M059J (cell line): ENCODE measurements around the gene CABLES2. TPM values are rescaled to one million over a fixed set of nuclear protein-coding genes. Genes with fewer than 3 reads are reported as not detected.
"Not testable (repeated sequence)": the region's sequence is repeated elsewhere in the genome, so short reads cannot be mapped to it uniquely, and the experiment has no call there.

Source experiments
- DNase-seq: peaks from one replicate; pipeline ENCODE4 v3.0.0-alpha.2; 2012; ENCODE audit warnings: low read depth
- total RNA-seq: library from RNA; depleted of rRNA; stranded (reverse); fragments of >200 nt; shearing (Covaris generic); gene quantifications from 2 replicates; pipeline ENCODE4 v1.2.3, GENCODE V29; 2014

CABLES2 gene
- total RNA-seq, 1 experiment from 2014 or later = 19.9 TPM

GRCh38 chr20:62436692-62437091 lies 29.6 kb upstream of the CABLES2 start:
- no peak for DNase-seq

DNA sequence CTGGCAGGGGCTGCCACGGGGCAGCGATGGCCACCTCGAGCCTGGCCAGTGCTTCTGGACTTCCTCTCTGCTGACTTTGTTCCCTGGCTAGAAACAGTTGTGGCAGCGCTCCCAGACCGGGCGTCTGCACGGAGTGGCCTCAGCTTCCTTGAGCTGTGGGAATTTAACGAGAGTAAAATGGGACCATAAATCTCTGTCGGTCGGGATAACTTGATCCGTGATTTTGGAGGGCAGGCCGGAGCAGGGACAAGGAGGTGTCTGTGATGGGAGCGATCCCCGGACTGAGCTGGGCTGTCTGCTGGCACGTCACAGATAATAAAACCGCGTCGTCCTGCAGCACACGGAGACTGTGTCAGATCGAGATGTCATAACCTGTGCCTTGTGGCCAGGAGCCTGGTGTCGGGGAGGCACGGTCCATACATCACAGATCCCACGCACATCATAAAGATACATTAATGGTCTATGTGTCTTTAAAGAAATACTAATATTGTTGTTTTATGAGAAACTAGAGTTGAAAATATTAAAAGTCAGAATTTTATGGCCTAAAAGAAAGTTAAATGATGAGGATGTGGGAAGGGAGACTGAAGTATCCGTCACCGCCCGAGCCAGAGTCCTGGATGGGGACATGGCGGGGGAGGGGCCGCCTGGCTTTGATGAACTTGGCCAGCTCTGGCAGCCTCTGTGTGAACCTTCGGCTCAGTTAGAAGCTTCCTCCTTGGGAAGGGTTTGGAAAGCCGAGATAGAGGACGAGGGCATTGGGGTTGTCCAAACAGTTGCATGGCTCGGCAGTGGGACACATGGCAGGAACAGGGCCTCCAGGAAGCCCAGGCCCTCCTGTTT lies 26.8 kb upstream of the CABLES2 start:
- DNase-seq = peak; percentile 43

DNA sequence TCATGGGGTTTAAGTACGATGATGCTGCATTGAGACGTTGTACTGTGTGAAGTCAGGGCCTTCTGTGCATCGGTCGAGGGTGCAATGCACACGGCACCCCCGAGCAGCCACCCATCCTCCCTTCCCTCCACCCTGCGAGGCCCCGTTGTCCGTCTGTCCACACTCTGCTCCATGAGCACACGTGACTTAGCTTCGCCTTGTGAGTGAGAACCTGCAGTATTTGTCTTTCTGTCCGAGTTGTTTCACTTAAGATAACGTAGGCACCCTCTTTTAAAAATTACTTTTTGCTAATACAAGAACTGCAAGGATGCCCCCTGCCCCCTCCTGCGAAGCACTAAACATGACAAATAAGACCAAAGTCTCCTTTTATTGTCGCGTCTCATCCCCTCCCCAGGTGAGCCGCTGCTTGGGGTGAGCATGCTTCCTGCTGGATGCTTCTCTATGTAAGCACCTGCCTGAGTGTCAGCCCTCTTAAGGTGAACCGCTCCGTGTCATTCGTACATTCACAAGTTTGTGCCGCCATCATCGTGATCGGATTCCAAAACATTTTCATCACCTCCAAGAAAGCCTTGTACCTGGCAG lies 23.9 kb upstream of the CABLES2 start:
- no peak for DNase-seq

DNA sequence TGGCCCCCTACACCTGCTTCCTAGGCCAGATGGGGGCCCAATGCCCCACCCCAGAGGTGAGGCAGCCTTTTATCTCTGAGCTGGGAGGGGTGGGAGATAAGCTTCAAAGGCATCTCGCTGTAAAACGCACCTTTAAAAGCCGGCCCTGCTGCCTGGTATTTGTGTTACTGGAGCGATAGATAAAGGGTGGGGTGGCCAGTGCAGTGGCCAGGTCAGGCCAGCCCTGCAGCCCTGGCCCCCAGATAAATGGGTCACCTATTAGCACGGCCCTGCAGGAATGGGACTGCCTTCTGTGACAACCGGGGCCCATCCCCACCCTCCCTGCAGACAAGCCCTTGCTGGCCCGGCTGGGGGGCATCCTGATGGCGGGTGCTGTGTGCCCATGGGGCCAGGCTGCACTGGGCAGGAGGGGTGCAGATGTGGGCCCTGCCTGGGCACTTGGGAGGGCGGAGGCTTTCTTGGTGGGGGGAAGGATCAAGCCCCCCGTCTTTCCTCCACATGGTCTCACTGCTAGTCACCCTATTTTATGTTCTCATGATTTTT lies 23.3 kb upstream of the CABLES2 start:
- no peak for DNase-seq

DNA sequence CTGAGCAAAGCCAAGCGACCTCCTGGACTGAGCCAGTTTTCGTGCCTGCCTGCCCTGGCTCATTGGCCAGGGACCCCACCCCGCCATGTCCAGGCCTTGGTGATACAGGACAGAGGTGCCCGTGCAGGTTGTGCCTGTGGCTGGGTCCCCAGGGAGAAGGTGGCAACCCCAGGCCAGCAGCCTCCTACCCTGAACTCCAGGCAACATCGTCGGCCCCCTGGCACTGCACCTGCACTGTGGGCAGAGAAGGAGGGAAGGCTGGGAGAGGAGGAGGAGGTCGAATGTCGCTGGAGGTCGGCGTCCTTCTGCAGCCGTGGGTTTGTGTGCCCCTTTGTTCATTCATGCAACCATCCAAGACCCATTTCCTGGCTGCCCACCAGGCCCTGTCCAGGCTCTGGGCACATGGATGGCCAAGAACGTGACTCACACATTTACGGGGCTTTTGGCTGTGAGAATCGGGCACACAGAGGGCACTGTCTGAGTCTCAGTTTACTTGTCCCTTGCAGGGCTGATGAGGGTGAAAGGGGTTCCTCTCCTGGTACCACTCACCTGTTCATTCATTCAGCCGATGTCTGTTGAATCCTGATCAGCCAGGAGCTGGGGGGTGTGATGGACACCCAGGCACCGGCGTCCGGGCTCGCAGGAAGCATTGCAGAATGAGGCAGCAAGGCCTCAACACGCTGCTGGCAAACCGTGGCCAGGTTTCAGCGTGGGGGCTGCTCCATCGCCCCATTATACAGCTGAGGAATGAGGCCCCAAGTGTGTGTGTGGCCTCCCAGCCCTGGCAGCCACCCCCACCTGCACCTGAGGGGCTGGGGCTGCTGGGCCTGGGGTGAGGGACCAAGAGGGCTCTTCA lies 22.6 kb upstream of the CABLES2 start:
- no peak for DNase-seq

GRCh38 chr20:62428396-62429295 lies 21.6 kb upstream of the CABLES2 start:
- DNase-seq = peak; percentile 35

DNA sequence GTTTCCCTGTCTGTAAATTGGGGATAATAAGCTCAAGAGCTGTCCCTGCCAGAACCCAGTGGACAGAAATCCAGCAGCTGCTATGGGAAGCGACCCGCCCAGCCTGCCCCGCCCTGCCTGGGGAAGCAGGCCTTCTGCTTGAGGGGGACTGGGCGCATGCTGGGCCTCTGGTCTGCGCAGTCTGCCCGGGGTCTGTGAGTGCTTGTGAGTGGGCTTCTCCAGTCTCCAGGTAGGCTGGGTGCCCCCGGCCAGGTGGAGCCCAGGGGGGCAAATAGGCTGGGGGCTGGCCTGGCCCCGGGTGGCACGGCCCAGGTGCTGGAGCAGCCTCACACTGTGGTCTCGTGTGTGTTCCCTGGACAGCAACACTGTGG lies 20.9 kb upstream of the CABLES2 start:
- no peak for DNase-seq

DNA sequence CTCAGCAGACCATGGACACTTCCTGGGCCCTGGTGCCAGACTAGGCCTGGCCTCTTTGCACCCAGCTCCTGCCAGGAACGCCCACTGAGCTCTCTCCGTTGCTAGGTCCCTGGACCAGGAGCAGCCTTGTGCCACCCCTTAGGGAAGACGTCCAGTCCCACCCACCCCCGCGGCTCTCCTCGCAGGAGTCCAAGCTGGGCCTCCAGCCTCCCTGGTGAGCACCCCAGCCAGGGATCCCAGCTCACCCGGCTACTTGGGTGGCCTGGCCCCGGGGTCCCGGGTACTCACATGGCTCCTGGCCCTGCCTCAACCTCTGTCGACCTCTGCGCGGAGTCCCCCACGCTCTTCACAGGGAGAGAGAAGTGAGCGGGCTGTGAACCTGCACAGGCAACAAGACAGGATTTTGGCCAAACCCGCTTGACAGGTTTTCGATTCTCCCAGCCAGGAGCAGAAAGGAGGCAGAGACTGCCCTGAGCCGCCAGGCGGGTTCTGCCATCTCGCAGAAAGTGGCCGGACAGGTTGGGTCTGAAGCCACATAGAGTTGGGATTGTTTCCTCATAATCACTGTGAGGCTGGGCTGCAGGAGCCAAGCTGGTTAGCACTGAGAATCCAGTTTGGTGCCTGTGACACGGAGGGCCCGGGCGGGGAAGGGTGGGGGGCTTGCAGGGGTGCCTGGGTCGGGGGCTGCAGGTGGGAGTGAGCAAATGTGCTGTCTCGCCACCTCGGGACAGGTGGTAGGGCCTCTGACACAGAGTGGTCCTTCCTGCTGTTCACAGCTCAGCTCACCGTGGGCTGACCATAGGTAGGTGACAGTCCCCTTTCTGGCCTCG lies 20.3 kb upstream of the CABLES2 start, which contains the start of gene RBBP8NL:
Gene RBBP8NL, minus strand, starts transcription at position 368 of the 830 bp plus-strand sequence. CDS start 7,892 bp downstream, outside the sequence.
- DNase-seq = no peak

GRCh38 chr20:62426699-62427131 lies 19.6 kb upstream of the CABLES2 start:
- no peak for DNase-seq

DNA sequence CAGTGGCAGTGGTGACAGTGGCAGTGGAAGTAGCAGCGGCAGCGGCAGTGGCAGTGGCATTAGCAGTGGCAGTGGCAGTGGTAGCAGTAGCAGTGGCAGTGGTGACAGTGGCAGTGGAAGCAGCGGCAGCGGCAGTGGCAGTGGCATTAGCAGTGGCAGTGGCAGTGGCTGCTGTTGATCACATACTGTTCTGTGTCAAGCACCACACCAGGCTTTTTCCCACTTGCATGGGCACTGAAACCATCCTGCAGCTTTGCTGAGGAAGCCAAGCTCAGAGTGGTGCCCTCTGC lies 18.9 kb upstream of the CABLES2 start:
- DNase-seq = not testable (repeated sequence)

DNA sequence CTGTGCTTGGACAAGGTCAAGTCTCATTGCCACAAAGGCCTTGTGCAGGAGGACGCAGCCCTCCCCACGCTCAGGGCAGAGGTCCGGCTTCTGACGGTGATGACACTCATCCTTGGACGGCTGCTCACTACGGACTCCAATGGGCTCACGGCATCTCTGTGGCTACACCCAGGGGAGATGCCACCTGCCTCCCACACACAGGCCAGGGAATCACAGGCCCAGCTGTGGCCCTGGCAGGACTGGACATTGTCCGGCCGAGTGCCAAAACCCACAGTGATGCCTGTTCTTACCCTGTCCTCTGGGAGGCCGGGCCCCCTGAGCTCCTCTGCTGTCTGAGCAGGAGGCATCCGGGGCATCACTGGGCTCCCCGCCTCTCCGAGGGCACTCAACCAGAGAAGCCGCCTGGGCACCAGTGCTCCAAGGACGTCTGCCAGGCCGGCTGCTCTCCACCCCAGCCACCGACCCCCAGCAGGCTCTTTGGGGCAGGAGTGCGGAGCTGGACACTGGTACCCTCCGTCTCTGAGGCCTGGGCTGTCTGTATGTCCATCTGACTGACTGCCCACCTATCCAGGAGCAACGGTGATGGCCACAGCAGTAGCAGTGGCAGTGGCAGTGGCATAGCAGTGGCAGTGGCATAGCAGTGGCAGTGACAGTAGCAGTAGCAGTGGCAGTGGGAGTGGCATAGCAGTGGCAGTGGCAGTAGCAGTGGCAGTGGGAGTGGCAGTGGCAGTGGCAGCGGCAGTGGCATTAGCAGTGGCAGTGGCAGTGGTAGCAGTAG lies 18.4 kb upstream of the CABLES2 start:
- DNase-seq = no peak

DNA sequence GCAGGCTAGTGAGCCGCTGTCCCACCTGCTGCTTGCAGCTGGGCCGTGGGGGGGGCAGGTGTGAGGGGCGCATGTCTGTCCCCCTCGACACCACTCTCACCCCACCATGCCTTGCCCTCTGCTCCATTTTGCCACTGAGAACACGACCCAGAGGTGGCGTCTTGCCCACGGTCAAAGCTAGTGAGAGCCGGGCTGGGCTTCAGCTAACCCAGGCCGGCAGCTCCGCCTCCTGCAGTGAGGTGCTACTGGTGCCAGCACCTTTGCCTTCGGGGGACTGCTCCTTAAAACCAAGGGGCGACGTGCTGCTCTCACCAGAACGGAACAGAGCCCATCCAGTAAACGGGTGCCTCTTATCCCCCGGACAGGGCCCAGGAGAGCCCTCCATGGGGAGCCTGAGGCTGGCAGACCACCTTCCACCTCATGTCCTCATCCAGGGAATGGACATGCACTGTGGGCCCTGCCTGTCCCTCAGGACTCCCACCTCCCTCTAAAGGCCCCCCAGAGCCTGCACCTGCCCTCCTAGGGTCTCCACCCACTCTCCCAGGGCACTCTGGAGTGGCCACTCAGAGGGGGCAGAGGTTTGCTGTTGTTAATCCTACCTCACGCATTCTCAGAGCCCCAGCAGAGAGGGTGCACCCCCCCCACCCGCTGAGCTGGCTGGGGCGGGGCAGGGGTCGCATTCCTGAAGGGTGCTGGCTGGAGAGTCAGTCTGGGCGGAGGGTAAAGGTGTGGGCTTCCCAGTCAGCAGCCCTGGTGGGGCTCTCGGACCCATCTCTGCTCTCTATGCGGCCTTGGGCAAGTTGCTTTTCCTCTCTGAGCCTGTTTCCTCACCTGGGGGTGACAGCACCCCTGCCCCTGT lies 17.4 kb upstream of the CABLES2 start:
- DNase-seq = no peak

- no peak for DNase-seq
These were observed 16.2 kb upstream of the CABLES2 start for GRCh38 chr20:62423326-62423706.

- no peak for DNase-seq
These were observed 15.7 kb upstream of the CABLES2 start for GRCh38 chr20:62422636-62423325.

GRCh38 chr20:62421716-62421990 lies 14.6 kb upstream of the CABLES2 start:
- no peak for DNase-seq

DNA sequence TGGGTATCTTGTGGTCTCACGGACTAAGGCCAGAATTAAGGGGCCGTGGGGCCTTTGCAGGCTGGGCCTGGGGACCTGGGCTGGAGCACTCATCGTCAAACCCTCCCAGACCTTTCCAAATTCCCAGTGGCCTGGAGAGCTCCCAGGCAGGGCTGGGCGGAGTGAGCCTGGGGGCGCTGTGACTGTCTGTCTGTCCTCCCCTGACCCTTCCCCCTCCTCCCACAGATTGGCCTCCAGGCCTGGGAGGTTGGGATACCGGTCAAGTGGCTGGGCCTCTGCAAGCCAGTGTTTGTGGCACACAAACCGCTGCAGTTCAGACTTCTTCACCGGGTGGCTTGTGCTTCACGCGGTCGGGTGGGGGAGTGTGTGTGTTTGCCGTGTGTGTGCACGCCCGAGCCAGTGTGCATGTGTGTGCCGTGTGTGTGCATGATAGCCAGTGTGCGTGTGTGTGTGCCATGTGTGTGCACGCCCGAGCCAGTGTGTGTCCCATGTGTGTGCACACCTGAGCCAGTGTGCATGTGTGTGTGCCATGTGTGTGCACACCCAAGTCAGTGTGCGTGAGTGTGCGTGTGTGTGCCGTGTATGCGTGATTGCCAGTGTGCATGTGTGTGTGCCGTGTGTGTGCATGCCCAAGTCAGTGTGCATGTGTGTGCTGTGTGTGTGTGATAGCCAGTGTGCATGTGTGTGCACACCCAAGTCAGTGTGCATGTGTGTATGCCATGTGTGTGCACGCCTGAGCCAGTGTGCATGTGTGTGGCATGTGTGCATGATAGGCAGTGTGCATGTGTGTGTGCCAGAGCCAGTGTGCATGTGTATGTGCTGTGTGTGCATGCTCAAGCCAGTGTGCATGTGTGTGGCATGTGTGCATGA lies 14.0 kb upstream of the CABLES2 start:
- no peak for DNase-seq

- no peak for DNase-seq
These were observed 12.7 kb upstream of the CABLES2 start for GRCh38 chr20:62419759-62420158.
